GM23338 (cell line): ENCODE data around the gene MEN1. TPM values are rescaled to one million over a fixed set of nuclear protein-coding genes. Genes with fewer than 3 reads are reported as not detected.

Experiments
- ATAC-seq: fragments of 200-7000 bp; cut with Tn5 transposase; 3 replicates; pipeline ENCODE4 v1.9.1; 2020
- DNase-seq: peaks from one replicate; pipeline ENCODE4 v3.0.0-alpha.2; 2015; ENCODE audit warnings: low spot score
- H2AFZ ChIP-seq: fragments of 200-600 bp; sonication (generic); 2 replicates; pipeline ENCODE4 v1.8.0; 2016; ENCODE audit warnings: antibody characterized with exemption, mild to moderate bottlenecking, moderate library complexity
- H3F3A ChIP-seq: fragments of 200-600 bp; sonication (generic); replicated peaks from 2 replicates; pipeline ENCODE4 v1.8.0; 2017; ENCODE audit warnings: antibody characterized with exemption, mixed run types, low read depth
- H3K27ac ChIP-seq: fragments of 200-600 bp; sonication (generic); 2 replicates; pipeline ENCODE4 v1.6.1; 2016; ENCODE audit warnings: low read depth
- H3K27me3 ChIP-seq: fragments of 200-600 bp; sonication (generic); 2 replicates; pipeline ENCODE4 v1.8.0; 2016; ENCODE audit warnings: mild to moderate bottlenecking, mixed run types, moderate library complexity; ENCODE audit not compliant: insufficient read depth
- H3K36me3 ChIP-seq: fragments of 200-600 bp; sonication (generic); 2 replicates; pipeline ENCODE4 v1.8.0; 2016; ENCODE audit warnings: mild to moderate bottlenecking; ENCODE audit not compliant: insufficient read depth
- H3K4me1 ChIP-seq: fragments of 200-600 bp; sonication (generic); 2 replicates; pipeline ENCODE4 v1.8.0; 2016; ENCODE audit warnings: mild to moderate bottlenecking, moderate library complexity; ENCODE audit not compliant: insufficient read depth
- H3K4me2 ChIP-seq: fragments of 200-600 bp; sonication (generic); 2 replicates; pipeline ENCODE4 v1.7.1; 2017; ENCODE audit warnings: mixed run types
- H3K4me3 ChIP-seq: fragments of 200-600 bp; sonication (generic); 2 replicates; pipeline ENCODE4 v1.6.1; 2016; ENCODE audit warnings: mixed run types
- H3K79me2 ChIP-seq: fragments of 200-600 bp; sonication (generic); replicated peaks from 2 replicates; pipeline ENCODE4 v1.8.0; 2017; ENCODE audit warnings: mild to moderate bottlenecking; ENCODE audit not compliant: insufficient read depth
- H3K9me2 ChIP-seq: fragments of 200-600 bp; sonication (generic); 2 replicates; pipeline ENCODE4 v1.8.0; 2017; ENCODE audit not compliant: insufficient read depth
- H4K20me1 ChIP-seq: fragments of 200-600 bp; sonication (generic); replicated peaks from 2 replicates; pipeline ENCODE4 v1.8.0; 2017; ENCODE audit warnings: mild to moderate bottlenecking; ENCODE audit not compliant: insufficient read depth
- H3K27ac Mint-ChIP-seq: 2 replicates; pipeline ENCODE4 v1.8.0; 2020; ENCODE audit warnings: inconsistent platforms, mild to moderate bottlenecking, moderate library complexity, mixed read lengths
- H3K27me3 Mint-ChIP-seq: 3 replicates; pipeline ENCODE4 v1.8.0; 2022; ENCODE audit warnings: low read depth, mild to moderate bottlenecking, moderate library complexity, mixed read lengths, inconsistent platforms; ENCODE audit not compliant: insufficient read depth, poor library complexity
- H3K36me3 Mint-ChIP-seq: 3 replicates; pipeline ENCODE4 v1.8.0; 2021; ENCODE audit warnings: low read depth, mild to moderate bottlenecking, inconsistent platforms, moderate library complexity, mixed read lengths
- H3K4me1 Mint-ChIP-seq: 3 replicates; pipeline ENCODE4 v1.8.0; 2020; ENCODE audit warnings: mild to moderate bottlenecking, inconsistent platforms, mixed read lengths
- H3K4me3 Mint-ChIP-seq: 3 replicates; pipeline ENCODE4 v1.8.0; 2021; ENCODE audit warnings: moderate library complexity, mild to moderate bottlenecking, inconsistent platforms, mixed read lengths
- H3K9me3 Mint-ChIP-seq: 3 replicates; pipeline ENCODE4 v1.8.0; 2020; ENCODE audit warnings: moderate library complexity, mild to moderate bottlenecking, inconsistent platforms, mixed read lengths
- CREB1 ChIP-seq: fragments of 250-450 bp; sonication (Bioruptor Pico); IDR thresholded peaks from 2 replicates; pipeline ENCODE4 v1.5.0; 2020; ENCODE audit warnings: low read depth, mild to moderate bottlenecking, moderate library complexity
- NANOG ChIP-seq: IDR thresholded peaks from 2 replicates; pipeline ENCODE4 v1.6.1; 2016; ENCODE audit warnings: antibody characterized with exemption, borderline replicate concordance
- POLR2AphosphoS5 ChIP-seq: IDR thresholded peaks from 2 replicates; pipeline ENCODE4 v1.6.1; 2016; ENCODE audit warnings: antibody characterized with exemption, low read depth
- STAT1 ChIP-seq: IDR thresholded peaks from one replicate; pipeline ENCODE4 v1.6.1; 2016; ENCODE audit warnings: antibody characterized with exemption; ENCODE audit not compliant: unreplicated experiment
- ZNF114 ChIP-seq: fragments of 250-450 bp; sonication (Bioruptor Pico); IDR thresholded peaks from 2 replicates; pipeline ENCODE4 v1.5.0; 2020; ENCODE audit warnings: mild to moderate bottlenecking, moderate library complexity
- polyA plus RNA-seq: library from polyadenylated mRNA; unstranded; fragments of >200 nt; fragmentation: Nextera tagmentation; extraction: Ambion mirVana; gene quantifications from 2 replicates; pipeline ENCODE4 v1.2.1, GENCODE V29; 2016
- total RNA-seq: library from RNA; depleted of rRNA; stranded (reverse); fragments of >200 nt; shearing (Covaris generic); gene quantifications from 2 replicates; pipeline ENCODE4 v1.2.3, GENCODE V29; 2014
- TF ChIP-seq, protein P1 (sequence below), 2 experiments: fragments of 200-600 bp in 1 of 2; sonication (generic) in 1 of 2; conservative IDR thresholded peaks; 2 replicates each; pipeline versions ENCODE4 v1.5.1 to v1.6.1; 2016 to 2017; ENCODE audit warnings: antibody characterized with exemption in 2 of 2, low read depth in 2 of 2, mild to moderate bottlenecking in 2 of 2, moderate library complexity in 1 of 2
- TF ChIP-seq, protein P2 (sequence below): fragments of 250-450 bp; sonication (Bioruptor Pico); IDR thresholded peaks from 2 replicates; pipeline ENCODE4 v1.5.0; 2020; ENCODE audit warnings: mild to moderate bottlenecking, moderate library complexity
- TF ChIP-seq, protein P3 (sequence below): IDR thresholded peaks from one replicate; pipeline ENCODE4 v1.6.1; 2018; ENCODE audit warnings: antibody characterized with exemption; ENCODE audit not compliant: unreplicated experiment

Gene MEN1
- total and polyA plus RNA-seq, 2 experiments from 2014 or later, result 31.6 to 45.2 TPM

DNA sequence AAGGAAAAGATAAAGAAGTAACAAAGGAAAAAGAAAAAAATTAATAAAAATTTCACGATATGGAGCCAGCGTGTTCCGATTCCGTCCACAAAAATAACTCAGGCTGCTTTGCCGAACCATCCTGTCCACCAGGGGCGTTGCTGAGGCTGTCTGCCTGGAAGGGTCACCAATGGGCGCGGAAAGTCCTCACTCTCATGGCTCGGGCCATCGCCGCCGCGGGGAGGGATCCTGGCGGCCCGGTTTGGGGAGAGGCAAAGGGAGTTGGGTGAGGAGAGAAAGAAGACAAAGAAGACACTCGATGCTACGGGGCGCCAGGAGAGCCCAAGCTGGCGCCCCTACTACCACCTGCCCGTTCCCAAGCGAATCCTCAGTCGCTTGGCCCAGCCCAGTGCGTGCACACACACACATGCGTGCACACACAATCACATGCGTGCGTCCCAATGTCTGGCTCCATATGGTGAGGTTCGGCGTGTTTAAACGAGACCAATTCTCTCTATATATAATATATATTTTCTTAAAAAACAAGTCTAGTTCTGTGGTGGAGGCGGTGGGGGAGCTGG lies 45.0 kb downstream of the MEN1 start:
- peak; percentile 80 for DNase-seq
- Mint-ChIP-seq H3K27me3 (peaks cover 38% of the 10 kb centered on the region), H3K9me3 (no peaks in the 10 kb centered on the region; the same call in 1 of the 3 replicates), H3K4me1 (peaks cover 73% of the 10 kb centered on the region), H3K4me3 (no peak overlapping the region; the same call in 2 of the 3 replicates), H3K27ac (peak overlapping the region; percentile 80; the same call in 1 of the 2 replicates), H3K36me3 (peaks cover 78% of the 10 kb centered on the region)
- peak overlapping the region; percentile 96; the same call in 1 of the 2 replicates for H3K27ac ChIP-seq
- peaks cover 43% of the 10 kb centered on the region for H3K36me3 ChIP-seq
- H3K4me3 ChIP-seq, result no peak overlapping the region
- no peaks in the 10 kb centered on the region for H3K27me3 ChIP-seq
- peaks cover 25% of the 10 kb centered on the region for H3K79me2 ChIP-seq
- H3K9me2 ChIP-seq, result no peaks in the 10 kb centered on the region
- H3K4me2 ChIP-seq, result no peak overlapping the region
- peaks cover 54% of the 10 kb centered on the region for H3K4me1 ChIP-seq
- peak; percentile 3 for ATAC-seq
- TF ChIP-seq, protein P1, sequence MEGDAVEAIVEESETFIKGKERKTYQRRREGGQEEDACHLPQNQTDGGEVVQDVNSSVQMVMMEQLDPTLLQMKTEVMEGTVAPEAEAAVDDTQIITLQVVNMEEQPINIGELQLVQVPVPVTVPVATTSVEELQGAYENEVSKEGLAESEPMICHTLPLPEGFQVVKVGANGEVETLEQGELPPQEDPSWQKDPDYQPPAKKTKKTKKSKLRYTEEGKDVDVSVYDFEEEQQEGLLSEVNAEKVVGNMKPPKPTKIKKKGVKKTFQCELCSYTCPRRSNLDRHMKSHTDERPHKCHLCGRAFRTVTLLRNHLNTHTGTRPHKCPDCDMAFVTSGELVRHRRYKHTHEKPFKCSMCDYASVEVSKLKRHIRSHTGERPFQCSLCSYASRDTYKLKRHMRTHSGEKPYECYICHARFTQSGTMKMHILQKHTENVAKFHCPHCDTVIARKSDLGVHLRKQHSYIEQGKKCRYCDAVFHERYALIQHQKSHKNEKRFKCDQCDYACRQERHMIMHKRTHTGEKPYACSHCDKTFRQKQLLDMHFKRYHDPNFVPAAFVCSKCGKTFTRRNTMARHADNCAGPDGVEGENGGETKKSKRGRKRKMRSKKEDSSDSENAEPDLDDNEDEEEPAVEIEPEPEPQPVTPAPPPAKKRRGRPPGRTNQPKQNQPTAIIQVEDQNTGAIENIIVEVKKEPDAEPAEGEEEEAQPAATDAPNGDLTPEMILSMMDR (conservative IDR thresholded peaks at IDR 0.05; ENCODE audit: low read depth in 2 of 2), result peak; percentile 68 to 71
- TF ChIP-seq ZNF114 (no peak), POLR2AphosphoS5 (peak; percentile 49; the same call in 1 of the 2 replicates)
- peaks cover 81% of the 10 kb centered on the region for H3F3A ChIP-seq
- H4K20me1 ChIP-seq, result peaks cover 44% of the 10 kb centered on the region
- H2AFZ ChIP-seq, result no peak overlapping the region

DNA sequence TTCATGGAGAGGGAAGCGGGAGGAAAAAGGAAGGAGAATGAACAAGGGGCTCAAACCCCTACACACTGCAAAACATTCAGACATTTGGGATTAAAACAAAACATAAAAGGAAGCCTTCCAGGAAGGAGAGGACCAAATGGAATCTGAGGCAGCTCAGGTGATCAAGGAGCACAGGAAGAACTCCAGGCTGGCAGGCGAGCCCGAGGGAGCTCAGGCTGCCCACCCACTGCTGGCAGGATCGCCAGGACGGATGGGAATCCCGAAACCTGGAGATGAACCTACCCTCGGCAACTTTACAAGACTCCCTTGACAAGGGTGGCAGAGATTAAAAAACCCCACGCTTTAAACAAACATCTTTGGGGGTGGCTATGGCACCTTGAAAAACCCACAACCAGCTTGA lies 45.6 kb downstream of the MEN1 start:
- H3K4me1 ChIP-seq, result peaks cover 60% of the 10 kb centered on the region
- DNase-seq (no peak), ATAC-seq (no peak)
- no peaks in the 10 kb centered on the region for H3K9me2 ChIP-seq
- H3K27me3 ChIP-seq, result no peaks in the 10 kb centered on the region
- H3F3A ChIP-seq, result peaks cover 78% of the 10 kb centered on the region
- Mint-ChIP-seq H3K4me1 (peaks cover 79% of the 10 kb centered on the region), H3K27ac (peak overlapping the region; percentile 93), H3K27me3 (peaks cover 42% of the 10 kb centered on the region), H3K36me3 (peaks cover 72% of the 10 kb centered on the region), H3K9me3 (no peaks in the 10 kb centered on the region; the same call in 1 of the 3 replicates), H3K4me3 (peak overlapping the region; percentile 25; the same call in 2 of the 3 replicates)
- H3K27ac ChIP-seq, result peak overlapping the region; percentile 96
- H4K20me1 ChIP-seq, result peaks cover 40% of the 10 kb centered on the region
- H2AFZ ChIP-seq, result no peak overlapping the region
- H3K79me2 ChIP-seq, result peaks cover 19% of the 10 kb centered on the region
- peak overlapping the region; percentile 76 for H3K4me2 ChIP-seq
- peaks cover 37% of the 10 kb centered on the region for H3K36me3 ChIP-seq
- H3K4me3 ChIP-seq, result no peak overlapping the region
- TF ChIP-seq POLR2AphosphoS5, result no peak
- TF ChIP-seq NANOG, result no peak
- TF ChIP-seq, protein P2, sequence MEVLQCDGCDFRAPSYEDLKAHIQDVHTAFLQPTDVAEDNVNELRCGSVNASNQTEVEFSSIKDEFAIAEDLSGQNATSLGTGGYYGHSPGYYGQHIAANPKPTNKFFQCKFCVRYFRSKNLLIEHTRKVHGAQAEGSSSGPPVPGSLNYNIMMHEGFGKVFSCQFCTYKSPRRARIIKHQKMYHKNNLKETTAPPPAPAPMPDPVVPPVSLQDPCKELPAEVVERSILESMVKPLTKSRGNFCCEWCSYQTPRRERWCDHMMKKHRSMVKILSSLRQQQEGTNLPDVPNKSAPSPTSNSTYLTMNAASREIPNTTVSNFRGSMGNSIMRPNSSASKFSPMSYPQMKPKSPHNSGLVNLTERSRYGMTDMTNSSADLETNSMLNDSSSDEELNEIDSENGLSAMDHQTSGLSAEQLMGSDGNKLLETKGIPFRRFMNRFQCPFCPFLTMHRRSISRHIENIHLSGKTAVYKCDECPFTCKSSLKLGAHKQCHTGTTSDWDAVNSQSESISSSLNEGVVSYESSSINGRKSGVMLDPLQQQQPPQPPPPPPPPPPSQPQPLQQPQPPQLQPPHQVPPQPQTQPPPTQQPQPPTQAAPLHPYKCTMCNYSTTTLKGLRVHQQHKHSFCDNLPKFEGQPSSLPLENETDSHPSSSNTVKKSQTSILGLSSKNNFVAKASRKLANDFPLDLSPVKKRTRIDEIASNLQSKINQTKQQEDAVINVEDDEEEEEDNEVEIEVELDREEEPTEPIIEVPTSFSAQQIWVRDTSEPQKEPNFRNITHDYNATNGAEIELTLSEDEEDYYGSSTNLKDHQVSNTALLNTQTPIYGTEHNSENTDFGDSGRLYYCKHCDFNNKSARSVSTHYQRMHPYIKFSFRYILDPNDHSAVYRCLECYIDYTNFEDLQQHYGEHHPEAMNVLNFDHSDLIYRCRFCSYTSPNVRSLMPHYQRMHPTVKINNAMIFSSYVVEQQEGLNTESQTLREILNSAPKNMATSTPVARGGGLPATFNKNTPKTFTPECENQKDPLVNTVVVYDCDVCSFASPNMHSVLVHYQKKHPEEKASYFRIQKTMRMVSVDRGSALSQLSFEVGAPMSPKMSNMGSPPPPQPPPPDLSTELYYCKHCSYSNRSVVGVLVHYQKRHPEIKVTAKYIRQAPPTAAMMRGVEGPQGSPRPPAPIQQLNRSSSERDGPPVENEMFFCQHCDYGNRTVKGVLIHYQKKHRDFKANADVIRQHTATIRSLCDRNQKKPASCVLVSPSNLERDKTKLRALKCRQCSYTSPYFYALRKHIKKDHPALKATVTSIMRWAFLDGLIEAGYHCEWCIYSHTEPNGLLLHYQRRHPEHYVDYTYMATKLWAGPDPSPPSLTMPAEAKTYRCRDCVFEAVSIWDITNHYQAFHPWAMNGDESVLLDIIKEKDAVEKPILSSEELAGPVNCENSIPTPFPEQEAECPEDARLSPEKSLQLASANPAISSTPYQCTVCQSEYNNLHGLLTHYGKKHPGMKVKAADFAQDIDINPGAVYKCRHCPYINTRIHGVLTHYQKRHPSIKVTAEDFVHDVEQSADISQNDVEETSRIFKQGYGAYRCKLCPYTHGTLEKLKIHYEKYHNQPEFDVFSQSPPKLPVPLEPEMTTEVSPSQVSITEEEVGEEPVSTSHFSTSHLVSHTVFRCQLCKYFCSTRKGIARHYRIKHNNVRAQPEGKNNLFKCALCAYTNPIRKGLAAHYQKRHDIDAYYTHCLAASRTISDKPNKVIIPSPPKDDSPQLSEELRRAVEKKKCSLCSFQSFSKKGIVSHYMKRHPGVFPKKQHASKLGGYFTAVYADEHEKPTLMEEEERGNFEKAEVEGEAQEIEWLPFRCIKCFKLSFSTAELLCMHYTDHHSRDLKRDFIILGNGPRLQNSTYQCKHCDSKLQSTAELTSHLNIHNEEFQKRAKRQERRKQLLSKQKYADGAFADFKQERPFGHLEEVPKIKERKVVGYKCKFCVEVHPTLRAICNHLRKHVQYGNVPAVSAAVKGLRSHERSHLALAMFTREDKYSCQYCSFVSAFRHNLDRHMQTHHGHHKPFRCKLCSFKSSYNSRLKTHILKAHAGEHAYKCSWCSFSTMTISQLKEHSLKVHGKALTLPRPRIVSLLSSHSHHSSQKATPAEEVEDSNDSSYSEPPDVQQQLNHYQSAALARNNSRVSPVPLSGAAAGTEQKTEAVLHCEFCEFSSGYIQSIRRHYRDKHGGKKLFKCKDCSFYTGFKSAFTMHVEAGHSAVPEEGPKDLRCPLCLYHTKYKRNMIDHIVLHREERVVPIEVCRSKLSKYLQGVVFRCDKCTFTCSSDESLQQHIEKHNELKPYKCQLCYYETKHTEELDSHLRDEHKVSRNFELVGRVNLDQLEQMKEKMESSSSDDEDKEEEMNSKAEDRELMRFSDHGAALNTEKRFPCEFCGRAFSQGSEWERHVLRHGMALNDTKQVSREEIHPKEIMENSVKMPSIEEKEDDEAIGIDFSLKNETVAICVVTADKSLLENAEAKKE (CRISPR knock-in tag), result no peak
- TF ChIP-seq, protein P3, sequence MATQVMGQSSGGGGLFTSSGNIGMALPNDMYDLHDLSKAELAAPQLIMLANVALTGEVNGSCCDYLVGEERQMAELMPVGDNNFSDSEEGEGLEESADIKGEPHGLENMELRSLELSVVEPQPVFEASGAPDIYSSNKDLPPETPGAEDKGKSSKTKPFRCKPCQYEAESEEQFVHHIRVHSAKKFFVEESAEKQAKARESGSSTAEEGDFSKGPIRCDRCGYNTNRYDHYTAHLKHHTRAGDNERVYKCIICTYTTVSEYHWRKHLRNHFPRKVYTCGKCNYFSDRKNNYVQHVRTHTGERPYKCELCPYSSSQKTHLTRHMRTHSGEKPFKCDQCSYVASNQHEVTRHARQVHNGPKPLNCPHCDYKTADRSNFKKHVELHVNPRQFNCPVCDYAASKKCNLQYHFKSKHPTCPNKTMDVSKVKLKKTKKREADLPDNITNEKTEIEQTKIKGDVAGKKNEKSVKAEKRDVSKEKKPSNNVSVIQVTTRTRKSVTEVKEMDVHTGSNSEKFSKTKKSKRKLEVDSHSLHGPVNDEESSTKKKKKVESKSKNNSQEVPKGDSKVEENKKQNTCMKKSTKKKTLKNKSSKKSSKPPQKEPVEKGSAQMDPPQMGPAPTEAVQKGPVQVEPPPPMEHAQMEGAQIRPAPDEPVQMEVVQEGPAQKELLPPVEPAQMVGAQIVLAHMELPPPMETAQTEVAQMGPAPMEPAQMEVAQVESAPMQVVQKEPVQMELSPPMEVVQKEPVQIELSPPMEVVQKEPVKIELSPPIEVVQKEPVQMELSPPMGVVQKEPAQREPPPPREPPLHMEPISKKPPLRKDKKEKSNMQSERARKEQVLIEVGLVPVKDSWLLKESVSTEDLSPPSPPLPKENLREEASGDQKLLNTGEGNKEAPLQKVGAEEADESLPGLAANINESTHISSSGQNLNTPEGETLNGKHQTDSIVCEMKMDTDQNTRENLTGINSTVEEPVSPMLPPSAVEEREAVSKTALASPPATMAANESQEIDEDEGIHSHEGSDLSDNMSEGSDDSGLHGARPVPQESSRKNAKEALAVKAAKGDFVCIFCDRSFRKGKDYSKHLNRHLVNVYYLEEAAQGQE, result no peak
- TF ChIP-seq STAT1, result no peak
- no peak for TF ChIP-seq CREB1 (CRISPR knock-in tag)
